ENCODE results near the gene HNRNPLL. TPM values are rescaled to one million over a fixed set of nuclear protein-coding genes. Genes with fewer than 3 reads are reported as not detected.

The HNRNPLL gene
- total and polyA plus RNA-seq, 2 of the 8 experiments (the other 6 are each of a cell fraction or from before 2014, with no cell fraction given), result 18.6 to 69.3 TPM

DNA sequence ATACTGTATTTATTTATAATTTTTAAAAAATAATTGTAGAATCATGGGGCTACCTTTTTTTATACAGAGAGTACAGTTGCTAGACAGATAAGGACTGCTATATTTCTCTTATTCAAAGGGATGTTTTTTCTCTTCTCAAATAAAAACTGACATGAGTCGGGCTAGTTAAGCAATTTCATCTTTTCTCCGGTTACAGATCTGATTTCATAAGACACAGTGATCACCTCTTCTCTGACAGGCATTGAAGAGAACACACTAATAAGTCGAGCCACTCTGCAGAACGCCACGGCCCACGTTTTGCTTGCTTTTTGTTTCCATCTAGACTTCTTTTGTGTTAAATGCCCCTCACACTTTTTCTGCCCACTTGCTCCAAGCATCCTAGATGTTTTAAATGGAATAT, 85.4 kb downstream of the HNRNPLL start:
- Histone ChIP-seq H4K20me1 (replicated peaks in 1 of 2; ENCODE audit: control insufficient read depth in 1 of 2, insufficient read depth in 2 of 2, low read length in 2 of 2) (no peaks in the 10 kb centered on the region), H3K27ac (ENCODE audit: low read depth, low read length) (no peak overlapping the region), H2BK12ac (ENCODE audit: low read depth, low read length) (no peak overlapping the region), H3K23ac (ENCODE audit: insufficient read length) (no peak overlapping the region), H4K5ac (ENCODE audit: insufficient read length, low read depth, low read length) (no peak overlapping the region), H3K79me1 (ENCODE audit: low read depth, low read length) (no peaks in the 10 kb centered on the region), H3K9me3 (ENCODE audit: insufficient read depth in 2 of 2, low read depth in 1 of 2, low read length in 1 of 2) (no peaks in the 10 kb centered on the region), H3K9ac (replicated peaks in 1 of 4; ENCODE audit: extremely low read depth in 1 of 4, low read depth in 3 of 4, low read length in 3 of 4) (no peak overlapping the region), H2BK120ac (replicated peaks; ENCODE audit: low read depth, low read length) (no peak overlapping the region), H3K4ac (replicated peaks; ENCODE audit: insufficient read length, low read depth, low read length) (no peak overlapping the region), H3K23me2 (ENCODE audit: low read depth, low read length) (no peaks in the 10 kb centered on the region), H3K36me3 (ENCODE audit: control insufficient read depth in 2 of 4, insufficient read depth in 4 of 4, low read length in 3 of 4) (no peaks in the 10 kb centered on the region), H3K4me3 (ENCODE audit: extremely low read depth in 1 of 4, insufficient read depth in 2 of 4, low read depth in 3 of 4, low read length in 4 of 4) (no peak overlapping the region), H2BK20ac (ENCODE audit: low read length) (no peak overlapping the region), H4K8ac (ENCODE audit: extremely low read depth, insufficient read depth, low read length) (no peak overlapping the region), H2BK15ac (ENCODE audit: low read length) (no peak overlapping the region), H3K4me1 (replicated peaks in 1 of 4; ENCODE audit: control insufficient read depth in 3 of 4, insufficient read depth in 4 of 4, low read length in 3 of 4) (no peaks in the 10 kb centered on the region; a peak in 2 of 7 replicates), H3K18ac (ENCODE audit: extremely low read depth, low read length) (no peak overlapping the region), H2BK5ac (ENCODE audit: low read depth, low read length) (no peak overlapping the region), H2AFZ (ENCODE audit: low read length) (no peak overlapping the region), H4K91ac (replicated peaks; ENCODE audit: insufficient read length, low read length) (no peak overlapping the region), H3K79me2 (ENCODE audit: control insufficient read depth in 1 of 2, insufficient read depth in 2 of 2, low read length in 2 of 2) (no peaks in the 10 kb centered on the region), H3K14ac (ENCODE audit: insufficient read length) (no peak overlapping the region), H3K27me3 (replicated peaks in 1 of 4; ENCODE audit: control insufficient read depth in 3 of 4, extremely low read depth in 1 of 4, insufficient read depth in 3 of 4, low read length in 3 of 4) (no peaks in the 10 kb centered on the region), H3K4me2 (ENCODE audit: insufficient read depth in 1 of 2, low read depth in 2 of 2, low read length in 2 of 2) (no peak overlapping the region), H2AK5ac (ENCODE audit: low read depth, low read length) (no peak overlapping the region), H3K56ac (replicated peaks; ENCODE audit: insufficient read length, low read depth, low read length) (no peak overlapping the region)
- TF ChIP-seq ASH2L (IDR thresholded peaks at IDR 0.05; ENCODE audit: low read length), result no peak
- no peak for TF ChIP-seq HDAC6 (IDR thresholded peaks at IDR 0.05; ENCODE audit: low read depth, low read length)
- TF ChIP-seq POLR2A (IDR thresholded peaks at IDR 0.05; ENCODE audit: control extremely low read depth in 1 of 2, low read depth in 2 of 2, low read length in 2 of 2), result no peak
- TF ChIP-seq GABPA (IDR thresholded peaks at IDR 0.05; ENCODE audit: borderline replicate concordance, insufficient read depth, low read length), result no peak
- TF ChIP-seq CEBPB (IDR thresholded peaks at IDR 0.05; ENCODE audit: low read depth, low read length), result no peak
- TF ChIP-seq, protein P1, sequence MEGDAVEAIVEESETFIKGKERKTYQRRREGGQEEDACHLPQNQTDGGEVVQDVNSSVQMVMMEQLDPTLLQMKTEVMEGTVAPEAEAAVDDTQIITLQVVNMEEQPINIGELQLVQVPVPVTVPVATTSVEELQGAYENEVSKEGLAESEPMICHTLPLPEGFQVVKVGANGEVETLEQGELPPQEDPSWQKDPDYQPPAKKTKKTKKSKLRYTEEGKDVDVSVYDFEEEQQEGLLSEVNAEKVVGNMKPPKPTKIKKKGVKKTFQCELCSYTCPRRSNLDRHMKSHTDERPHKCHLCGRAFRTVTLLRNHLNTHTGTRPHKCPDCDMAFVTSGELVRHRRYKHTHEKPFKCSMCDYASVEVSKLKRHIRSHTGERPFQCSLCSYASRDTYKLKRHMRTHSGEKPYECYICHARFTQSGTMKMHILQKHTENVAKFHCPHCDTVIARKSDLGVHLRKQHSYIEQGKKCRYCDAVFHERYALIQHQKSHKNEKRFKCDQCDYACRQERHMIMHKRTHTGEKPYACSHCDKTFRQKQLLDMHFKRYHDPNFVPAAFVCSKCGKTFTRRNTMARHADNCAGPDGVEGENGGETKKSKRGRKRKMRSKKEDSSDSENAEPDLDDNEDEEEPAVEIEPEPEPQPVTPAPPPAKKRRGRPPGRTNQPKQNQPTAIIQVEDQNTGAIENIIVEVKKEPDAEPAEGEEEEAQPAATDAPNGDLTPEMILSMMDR (IDR thresholded peaks at IDR 0.05; ENCODE audit: control extremely low read depth in 1 of 3, insufficient read depth in 1 of 3, low read depth in 1 of 3, low read length in 3 of 3), result no peak
- TF ChIP-seq TEAD4 (IDR thresholded peaks at IDR 0.05; ENCODE audit: low read depth, low read length), result no peak
- TF ChIP-seq CBX8 (IDR thresholded peaks at IDR 0.05; ENCODE audit: borderline replicate concordance, low read depth, low read length), result no peak
- DNase-seq (ENCODE audit: low read depth in 1 of 2, low spot score in 2 of 2) (no peak), FAIRE-seq (no peak)
- CTCF ChIA-PET (ENCODE audit: partially characterized antibody), result interaction anchor here (0.9 to 8.4 kb wide), 4 partner anchors 6 to 200 kb away, joined by 3 to 83 read pairs (median 4); no protein-coding TSS in a partner anchor
- WGBS, 2 experiments (ENCODE audit: extremely low coverage in 1 of 2, insufficient coverage in 1 of 2, insufficient read length in 1 of 2, insufficient replicate concordance in 2 of 2, low coverage in 1 of 2, low lambda C conversion rate in 2 of 2, missing lambda C conversion rate in 1 of 2), result 86% methylated on average over 6 of the region's 6 CpGs; no CpG with 5 or more reads in 1 of the 2 experiments
- POLR2A ChIA-PET (ENCODE audit: partially characterized antibody), result no interaction called here

Measured in H1 (cell line).